ENCODE measurements around the gene CEP128.

CEP128 gene

DNA sequence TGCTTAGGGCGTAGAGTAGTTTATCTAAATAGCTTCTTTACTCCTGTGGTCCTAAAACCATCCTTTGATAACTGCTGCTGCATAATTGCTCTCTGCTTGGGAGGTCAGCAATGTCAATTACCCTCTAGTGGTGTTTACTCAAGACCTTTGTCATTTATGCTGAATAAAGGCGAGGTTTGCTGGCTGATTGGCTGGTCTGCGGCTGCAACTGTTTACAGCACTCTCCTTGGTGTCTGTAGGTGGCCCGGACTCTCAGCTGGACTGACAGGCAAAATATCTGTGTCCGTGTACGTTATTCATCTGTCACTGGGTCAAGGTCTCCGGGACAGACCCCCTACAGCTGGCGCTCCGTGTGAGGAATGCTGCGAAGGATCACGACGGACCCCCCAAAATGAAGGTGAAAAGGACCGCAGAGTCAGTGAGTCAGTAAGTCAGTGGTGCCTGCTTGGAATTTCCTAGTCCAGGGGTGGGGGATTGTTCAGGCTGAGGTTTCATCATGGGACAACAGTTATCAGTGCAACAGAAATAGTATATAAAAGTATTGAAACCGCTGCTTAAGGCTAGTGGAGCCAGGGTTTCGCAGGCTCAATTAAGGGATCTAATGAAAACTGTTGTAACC, 476.9 kb downstream of the CEP128 start:
- no peak for DNase-seq

DNA sequence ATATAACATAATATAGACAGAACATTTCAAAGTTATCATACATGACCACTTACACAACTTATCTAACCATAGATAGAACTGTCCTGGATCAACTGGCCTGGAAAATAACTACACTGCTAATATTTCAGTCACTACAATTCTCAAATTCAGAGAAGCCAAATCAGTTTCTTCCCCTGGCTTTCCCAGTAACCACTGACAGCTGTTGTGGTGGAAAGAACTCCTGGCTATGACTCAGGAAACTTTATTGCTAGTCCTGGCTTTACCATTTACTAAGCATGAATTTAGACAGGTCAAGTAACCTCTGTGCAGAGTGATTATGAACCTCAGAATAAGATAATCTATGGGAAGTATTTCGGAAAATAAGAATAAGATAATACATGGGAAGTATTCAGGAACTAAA, 485.3 kb downstream of the CEP128 start:
- DNase-seq, result no peak

- no peak for DNase-seq
Measured at GRCh38 chr14:80455031-80455430, 486.5 kb downstream of the CEP128 start.

GRCh38 chr14:80448267-80448666, 493.3 kb downstream of the CEP128 start:
- DNase-seq, result no peak

- no peak for DNase-seq
Measured at GRCh38 chr14:80447392-80447791, 494.1 kb downstream of the CEP128 start.
